Measurements from ENCODE around the gene SLC1A2. TPM values are rescaled to one million over a fixed set of nuclear protein-coding genes. Genes with fewer than 3 reads are reported as not detected.

SLC1A2 gene
- total RNA-seq, 2 experiments from 2014 or later = not detected

GRCh38 chr11:35242412-35243242, 176.7 kb downstream of the SLC1A2 start:
- CTCF ChIA-PET (ENCODE audit: unreplicated experiment) = no interaction called here
- no TSS peak for BruUV-seq (replicated peaks)
- H3K4me1 ChIP-seq (ENCODE audit: insufficient read depth, low read length, poor library complexity, severe bottlenecking) = peaks cover 12% of the 10 kb centered on the region
- no peaks in the 10 kb centered on the region for H3K36me3 ChIP-seq (ENCODE audit: insufficient read depth, low read length)
- POLR2A ChIA-PET = no interaction called here
- DNase-seq (ENCODE audit: low spot score) = no peak
- TF ChIP-seq CTCF (conservative IDR thresholded peaks at IDR 0.05; ENCODE audit: low read length) = no peak
- no peak for TF ChIP-seq EZH2phosphoT487 (IDR thresholded peaks at IDR 0.05; ENCODE audit: borderline replicate concordance, low read depth, low read length)
- H4K20me1 ChIP-seq (ENCODE audit: insufficient read depth, low read length) = no peaks in the 10 kb centered on the region
- no peaks in the 10 kb centered on the region for H3K79me2 ChIP-seq (ENCODE audit: insufficient read depth, low read depth, low read length)
- H3K27ac ChIP-seq (ENCODE audit: low read depth, low read length, poor library complexity, severe bottlenecking) = no peak overlapping the region
- H3K4me2 ChIP-seq (ENCODE audit: low read length) = no peak overlapping the region
- no peaks in the 10 kb centered on the region for H3K9me2 ChIP-seq (ENCODE audit: insufficient read depth, low read length)
- no peak overlapping the region for H2AFZ ChIP-seq (ENCODE audit: low read length)
- intact Hi-C loops (cut with micrococcal nuclease; ENCODE audit: unreplicated experiment) = no loop called here
- H3K9me3 ChIP-seq (ENCODE audit: low read length) = no peaks in the 10 kb centered on the region
- no peak overlapping the region for H3K4me3 ChIP-seq (ENCODE audit: low read depth, low read length, poor library complexity, severe bottlenecking)

GRCh38 chr11:35241531-35241930, 177.8 kb downstream of the SLC1A2 start:
- no peaks in the 10 kb centered on the region for H3K36me3 ChIP-seq (ENCODE audit: insufficient read depth, low read length)
- no peak overlapping the region for H3K4me2 ChIP-seq (ENCODE audit: low read length)
- no peaks in the 10 kb centered on the region for H4K20me1 ChIP-seq (ENCODE audit: insufficient read depth, low read length)
- ChIA-PET POLR2A (interaction anchor here (1.2 kb wide), 1 partner anchor 78 kb away, joined by 3 read pairs; no protein-coding TSS in a partner anchor), CTCF (ENCODE audit: unreplicated experiment) (no interaction called here)
- no peaks in the 10 kb centered on the region for H3K79me2 ChIP-seq (ENCODE audit: insufficient read depth, low read depth, low read length)
- TF ChIP-seq CTCF (conservative IDR thresholded peaks at IDR 0.05; ENCODE audit: low read length) (no peak), EZH2phosphoT487 (IDR thresholded peaks at IDR 0.05; ENCODE audit: borderline replicate concordance, low read depth, low read length) (no peak)
- no peak overlapping the region for H3K27ac ChIP-seq (ENCODE audit: low read depth, low read length, poor library complexity, severe bottlenecking)
- intact Hi-C loops (cut with micrococcal nuclease; ENCODE audit: unreplicated experiment) = no loop called here
- no TSS peak for BruUV-seq (replicated peaks)
- peaks cover 12% of the 10 kb centered on the region for H3K4me1 ChIP-seq (ENCODE audit: insufficient read depth, low read length, poor library complexity, severe bottlenecking)
- H3K9me2 ChIP-seq (ENCODE audit: insufficient read depth, low read length) = no peaks in the 10 kb centered on the region
- no peak overlapping the region for H3K4me3 ChIP-seq (ENCODE audit: low read depth, low read length, poor library complexity, severe bottlenecking)
- no peaks in the 10 kb centered on the region for H3K9me3 ChIP-seq (ENCODE audit: low read length)
- no peak for DNase-seq (ENCODE audit: low spot score)
- no peak overlapping the region for H2AFZ ChIP-seq (ENCODE audit: low read length)

GRCh38 chr11:35241083-35241482, 178.3 kb downstream of the SLC1A2 start:
- Histone ChIP-seq H3K4me3 (ENCODE audit: low read depth, low read length, poor library complexity, severe bottlenecking) (no peak overlapping the region), H3K4me1 (ENCODE audit: insufficient read depth, low read length, poor library complexity, severe bottlenecking) (peaks cover 12% of the 10 kb centered on the region), H3K36me3 (ENCODE audit: insufficient read depth, low read length) (no peaks in the 10 kb centered on the region), H3K79me2 (ENCODE audit: insufficient read depth, low read depth, low read length) (no peaks in the 10 kb centered on the region), H3K9me2 (ENCODE audit: insufficient read depth, low read length) (no peaks in the 10 kb centered on the region), H4K20me1 (ENCODE audit: insufficient read depth, low read length) (no peaks in the 10 kb centered on the region), H3K27ac (ENCODE audit: low read depth, low read length, poor library complexity, severe bottlenecking) (no peak overlapping the region), H3K4me2 (ENCODE audit: low read length) (no peak overlapping the region), H2AFZ (ENCODE audit: low read length) (no peak overlapping the region), H3K9me3 (ENCODE audit: low read length) (no peaks in the 10 kb centered on the region)
- CTCF ChIA-PET (ENCODE audit: unreplicated experiment) = no interaction called here
- POLR2A ChIA-PET = interaction anchor here (1.2 kb wide), 1 partner anchor 78 kb away, joined by 3 read pairs; no protein-coding TSS in a partner anchor
- DNase-seq (ENCODE audit: low spot score) = no peak
- no TSS peak for BruUV-seq (replicated peaks)
- intact Hi-C loops (cut with micrococcal nuclease; ENCODE audit: unreplicated experiment) = no loop called here
- TF ChIP-seq CTCF (conservative IDR thresholded peaks at IDR 0.05; ENCODE audit: low read length) (no peak), EZH2phosphoT487 (IDR thresholded peaks at IDR 0.05; ENCODE audit: borderline replicate concordance, low read depth, low read length) (no peak)
